GM12872 (cell line): ENCODE results near the gene KCNB1.

Experiments used
- TF ChIP-seq, protein P1 (sequence below): IDR thresholded peaks from 3 replicates; pipeline ENCODE4 v1.5.1; 2011; ENCODE audit warnings: low read depth, mild to moderate bottlenecking, low read length, moderate library complexity; ENCODE audit not compliant: insufficient read depth

The KCNB1 gene

GRCh38 chr20:49400904-49401303 lies 81.6 kb downstream of the KCNB1 start:
- TF ChIP-seq, protein P1, sequence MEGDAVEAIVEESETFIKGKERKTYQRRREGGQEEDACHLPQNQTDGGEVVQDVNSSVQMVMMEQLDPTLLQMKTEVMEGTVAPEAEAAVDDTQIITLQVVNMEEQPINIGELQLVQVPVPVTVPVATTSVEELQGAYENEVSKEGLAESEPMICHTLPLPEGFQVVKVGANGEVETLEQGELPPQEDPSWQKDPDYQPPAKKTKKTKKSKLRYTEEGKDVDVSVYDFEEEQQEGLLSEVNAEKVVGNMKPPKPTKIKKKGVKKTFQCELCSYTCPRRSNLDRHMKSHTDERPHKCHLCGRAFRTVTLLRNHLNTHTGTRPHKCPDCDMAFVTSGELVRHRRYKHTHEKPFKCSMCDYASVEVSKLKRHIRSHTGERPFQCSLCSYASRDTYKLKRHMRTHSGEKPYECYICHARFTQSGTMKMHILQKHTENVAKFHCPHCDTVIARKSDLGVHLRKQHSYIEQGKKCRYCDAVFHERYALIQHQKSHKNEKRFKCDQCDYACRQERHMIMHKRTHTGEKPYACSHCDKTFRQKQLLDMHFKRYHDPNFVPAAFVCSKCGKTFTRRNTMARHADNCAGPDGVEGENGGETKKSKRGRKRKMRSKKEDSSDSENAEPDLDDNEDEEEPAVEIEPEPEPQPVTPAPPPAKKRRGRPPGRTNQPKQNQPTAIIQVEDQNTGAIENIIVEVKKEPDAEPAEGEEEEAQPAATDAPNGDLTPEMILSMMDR, result no peak

DNA sequence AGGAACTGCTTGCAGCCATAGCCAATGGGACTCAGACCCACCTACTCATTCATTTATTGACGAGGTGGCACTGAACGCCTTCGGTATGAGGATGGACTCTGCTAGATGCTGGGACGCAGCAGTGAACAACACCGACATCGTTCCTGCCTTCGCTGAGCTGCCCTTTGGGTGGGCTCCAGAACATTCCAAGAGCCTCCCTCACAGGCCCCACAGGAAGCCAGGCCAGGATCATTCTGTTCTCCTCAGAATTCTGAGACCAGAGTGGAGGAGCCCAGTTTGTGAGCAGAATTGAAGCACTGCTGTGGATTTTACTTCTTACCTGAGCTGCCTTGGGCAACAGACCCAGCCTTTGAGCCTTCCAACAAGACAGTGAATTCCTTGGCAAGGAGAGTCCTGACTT lies 82.1 kb downstream of the KCNB1 start:
- TF ChIP-seq, protein P1, result no peak

GRCh38 chr20:49399329-49399728 lies 83.1 kb downstream of the KCNB1 start:
- TF ChIP-seq, protein P1, result no peak

DNA sequence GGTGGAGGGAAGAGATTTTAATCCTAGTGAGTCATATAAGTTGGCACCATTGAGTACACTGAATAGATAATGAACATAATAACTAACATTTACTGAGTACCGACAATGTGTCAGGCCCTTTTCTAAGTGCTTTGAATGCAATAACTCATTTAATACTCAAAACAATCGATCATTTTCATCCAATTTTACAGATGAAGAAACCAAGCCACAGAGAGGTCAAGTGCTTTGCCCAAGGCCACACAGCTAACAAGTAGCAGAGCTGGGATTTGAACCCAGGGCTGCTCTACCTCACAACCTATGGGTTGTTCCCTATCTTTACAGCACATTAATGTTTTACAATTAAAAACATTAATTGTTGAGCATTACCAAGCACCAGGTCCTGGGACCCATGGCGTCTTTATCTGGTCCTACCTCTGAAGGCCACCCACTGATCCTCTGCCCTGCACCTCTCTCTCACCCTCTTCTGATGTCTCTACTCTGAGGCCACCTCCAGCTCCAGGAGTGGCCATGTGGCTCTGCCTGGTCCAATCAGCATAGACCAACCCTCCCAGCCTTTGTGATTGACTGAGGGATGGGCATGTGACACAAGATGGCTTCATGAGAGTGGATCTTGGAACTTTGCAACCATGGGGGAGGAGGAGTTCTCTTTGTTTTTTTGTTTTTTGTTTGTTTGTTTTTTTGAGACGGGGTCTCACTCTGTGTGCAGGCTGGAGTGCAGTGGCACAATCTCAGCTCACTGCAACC lies 83.9 kb downstream of the KCNB1 start:
- TF ChIP-seq, protein P1, result no peak

DNA sequence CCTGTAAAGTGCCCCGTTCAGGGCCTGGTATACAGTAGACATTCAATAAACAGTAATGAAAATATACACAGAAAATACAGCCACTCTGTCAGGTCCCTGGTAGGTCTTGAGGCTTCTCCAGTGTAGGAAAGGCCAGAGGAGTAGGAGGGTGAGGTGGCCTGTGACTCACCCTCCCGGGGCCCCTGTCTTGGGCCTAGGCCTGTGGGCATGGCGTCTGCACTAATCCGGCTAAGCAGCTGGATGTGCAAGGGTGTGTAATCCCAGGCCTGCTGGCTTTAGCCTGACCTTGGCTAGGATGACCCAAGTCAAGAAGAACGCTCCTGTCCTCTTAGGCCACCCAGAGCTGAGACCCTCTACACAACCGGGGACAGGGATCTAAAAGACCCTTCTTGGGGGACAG lies 84.9 kb downstream of the KCNB1 start:
- TF ChIP-seq, protein P1, result no peak

- TF ChIP-seq, protein P1, result no peak
Observed at GRCh38 chr20:49396230-49396629, 86.2 kb downstream of the KCNB1 start.

DNA sequence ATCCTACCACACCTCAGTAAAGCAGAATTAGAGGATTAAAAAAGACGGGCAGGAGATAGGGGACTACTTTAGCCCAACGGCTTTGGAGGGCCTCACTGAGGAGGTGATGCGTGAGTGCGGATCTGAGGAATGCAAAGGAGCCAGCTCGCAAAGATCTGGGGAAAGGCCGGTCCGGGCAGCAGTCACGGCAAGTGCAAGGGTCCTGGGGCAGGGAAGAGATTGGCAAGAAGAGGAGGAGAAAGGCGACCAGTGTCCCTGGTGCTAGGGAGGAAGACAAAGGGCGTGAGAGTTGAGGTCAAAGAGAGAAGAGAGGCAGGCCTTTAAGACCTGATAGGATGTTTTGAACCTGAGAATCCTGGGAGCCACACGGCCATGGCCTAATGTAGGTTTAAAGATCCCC lies 86.8 kb downstream of the KCNB1 start:
- TF ChIP-seq, protein P1, result no peak
